Gastrocnemius medialis (tissue), 4 donors: ENCODE data around the gene ADSS1.

Experiments
- CTCF ChIP-seq, 5 experiments: fragments of 450-650 bp in 3 of 5; fragments of 200-600 bp in 2 of 5; sonication (generic) in 2 of 5; IDR thresholded peaks in 4 of 5; conservative IDR thresholded peaks in 1 of 5; 1 replicate in 4 of 5; 2 replicates in 1 of 5; pipeline ENCODE4 v1.5.1; 2016 to 2019; ENCODE audit warnings: antibody characterized with exemption in 5 of 5, mild to moderate bottlenecking in 3 of 5, moderate library complexity in 3 of 5
- POLR2A ChIP-seq, 2 donors: fragments of 450-650 bp; IDR thresholded peaks; one replicate each; pipeline ENCODE4 v1.6.1; 2017; ENCODE audit warnings: antibody characterized with exemption in 2 of 2, mild to moderate bottlenecking in 2 of 2, moderate library complexity in 2 of 2

GRCh38 chr14:104684449-104684821, 39.6 kb upstream of the ADSS1 start:
- TF ChIP-seq CTCF (IDR thresholded peaks at IDR 0.05 in 4 of 5, conservative IDR thresholded peaks at IDR 0.05 in 1 of 5) (no peak), POLR2A (IDR thresholded peaks at IDR 0.05) (no peak)
